CD4-positive, alpha-beta T cell treated with Interleukin-4 for 4 hours (primary cell): ENCODE data around the gene S100A2.
"Not testable (repeated sequence)": the region's sequence is repeated elsewhere in the genome, so short reads cannot be mapped to it uniquely, and the experiment has no call there.

Source experiments
- DNase-seq: peaks from one replicate; pipeline ENCODE4 v3.0.0-alpha.2; 2020

S100A2 gene

DNA sequence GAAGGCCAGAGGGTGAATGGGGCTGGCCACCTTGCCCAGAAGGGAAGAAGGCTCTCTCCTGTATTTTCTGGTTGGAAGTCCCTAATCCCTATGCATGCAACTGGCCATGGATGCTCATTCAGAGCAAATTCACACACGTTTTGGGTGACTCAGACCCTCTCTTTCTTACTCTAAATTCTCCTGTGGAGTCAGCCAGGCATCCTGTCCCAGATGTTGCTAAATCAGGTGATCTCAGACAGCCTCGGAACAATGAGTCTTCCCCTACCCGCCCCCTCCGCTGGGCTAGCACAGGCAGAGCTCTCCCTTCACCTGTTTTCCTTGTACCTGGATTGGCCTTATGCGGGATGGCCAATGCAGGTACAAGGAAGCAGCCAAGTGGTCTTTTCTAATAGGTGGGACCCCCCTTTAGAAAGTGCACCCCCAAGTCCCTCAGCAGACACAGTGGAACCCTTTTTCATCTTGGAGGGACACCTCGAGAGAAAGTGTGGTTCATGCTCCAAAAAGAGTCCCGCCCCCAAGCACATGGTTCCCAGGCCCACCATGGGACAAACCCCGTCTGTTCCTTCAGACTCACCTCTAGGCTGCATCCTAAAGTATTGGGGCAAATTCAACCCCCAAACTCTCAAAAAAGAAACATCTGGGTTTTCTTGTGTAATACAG, 38.5 kb downstream of the S100A2 start:
- DNase-seq, result no peak

DNA sequence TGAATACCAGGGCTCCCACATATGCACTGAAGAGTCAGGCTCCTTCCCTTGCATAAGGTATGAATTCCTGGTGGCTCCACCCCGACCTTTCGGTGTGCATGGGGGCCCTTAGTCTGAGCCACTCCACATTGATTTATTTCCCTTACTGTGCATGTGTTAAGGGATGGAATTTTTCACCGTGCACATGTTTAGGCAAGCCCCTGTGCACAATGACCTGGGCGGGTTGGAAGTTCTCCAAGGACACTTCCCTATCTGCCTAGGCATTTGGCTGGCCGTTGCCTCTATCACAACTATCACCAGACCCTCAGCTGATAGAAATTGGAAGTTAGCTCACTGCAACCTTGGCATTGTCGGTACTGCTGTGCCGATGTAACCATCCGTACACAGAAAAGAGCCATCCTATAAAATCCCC, 39.5 kb downstream of the S100A2 start:
- DNase-seq, result no peak

DNA sequence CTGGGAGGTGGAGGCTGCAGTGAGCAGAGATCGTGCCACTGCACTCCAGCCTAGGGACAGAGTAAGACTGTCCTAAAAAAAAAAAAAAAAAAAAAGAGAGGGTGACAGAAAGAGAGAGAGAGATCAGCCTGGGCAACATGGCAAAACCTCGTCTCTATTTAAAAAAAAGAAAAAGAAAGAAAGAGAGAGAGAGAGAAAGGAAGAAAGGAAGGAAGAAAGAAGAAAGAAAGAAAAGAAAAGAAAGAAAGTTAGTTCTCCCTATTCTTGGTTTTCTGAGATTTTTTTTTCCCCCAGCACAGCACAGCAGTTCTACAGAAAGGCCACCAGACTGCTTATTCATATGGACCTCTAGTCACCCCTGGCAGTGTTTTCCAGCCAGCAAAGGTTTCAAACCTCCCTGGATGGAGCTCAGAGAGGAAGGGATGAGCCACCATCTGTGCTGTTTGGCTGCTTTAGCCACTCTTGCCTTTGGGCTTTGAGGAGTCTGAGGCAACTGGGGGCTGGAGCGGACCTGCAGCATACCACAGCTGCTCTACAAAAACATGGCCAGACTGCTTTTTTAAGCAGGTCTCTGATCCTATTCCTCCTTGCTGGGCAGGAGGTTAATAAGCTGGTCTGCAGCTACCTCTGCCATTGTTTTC, 40.4 kb downstream of the S100A2 start:
- DNase-seq, result no peak

DNA sequence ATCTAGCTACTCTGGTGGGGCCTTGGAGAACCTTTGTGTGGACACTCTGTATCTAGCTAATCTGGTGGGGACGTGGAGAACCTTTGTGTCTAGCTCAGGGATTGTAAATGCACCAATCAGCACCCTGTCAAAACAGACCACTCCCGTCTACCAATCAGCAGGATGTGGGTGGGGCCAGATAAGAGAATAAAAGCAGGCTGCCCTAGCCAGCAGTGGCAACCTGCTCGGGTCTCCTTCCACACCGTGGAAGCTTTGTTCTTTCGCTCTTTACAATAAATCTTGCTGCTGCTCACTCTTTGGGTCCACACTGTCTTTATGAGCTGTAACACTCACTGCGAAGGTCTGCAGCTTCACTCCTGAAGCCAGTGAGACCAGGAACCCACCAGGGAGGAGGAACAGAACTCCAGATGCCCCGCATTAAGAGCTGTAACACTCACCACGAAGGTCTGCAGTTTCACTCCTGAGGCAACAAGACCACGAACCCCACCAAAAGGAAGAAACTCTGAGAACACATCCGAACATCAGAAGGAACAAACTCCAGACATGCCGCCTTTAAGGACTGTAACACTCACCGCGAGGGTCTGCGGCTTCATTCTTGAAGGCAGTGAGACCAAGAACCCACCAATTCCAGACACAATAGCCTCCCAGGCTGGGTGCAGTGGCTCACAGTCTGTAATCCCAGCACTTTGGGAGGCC, 43.1 kb downstream of the S100A2 start:
- DNase-seq, result not testable (repeated sequence)

DNA sequence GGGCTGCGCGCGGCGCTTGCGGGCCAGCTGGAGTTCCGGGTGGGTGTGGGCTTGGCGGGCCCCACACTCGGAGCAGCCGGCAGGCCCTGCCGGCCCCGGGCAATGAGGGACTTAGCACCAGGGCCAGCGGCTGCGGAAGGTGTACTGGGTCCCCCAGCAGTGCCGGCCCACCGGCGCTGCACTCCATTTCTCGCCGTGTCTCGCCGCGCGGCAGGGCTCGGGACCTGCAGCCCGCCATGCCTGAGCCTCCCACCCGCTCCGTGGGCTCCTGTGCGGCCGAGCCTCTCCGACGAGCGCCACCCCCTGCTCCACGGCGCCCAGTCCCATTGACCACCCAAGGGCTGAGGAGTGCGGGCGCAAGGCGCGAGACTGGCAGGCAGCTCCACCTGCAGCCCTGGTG, 43.8 kb downstream of the S100A2 start:
- not testable (repeated sequence) for DNase-seq

DNA sequence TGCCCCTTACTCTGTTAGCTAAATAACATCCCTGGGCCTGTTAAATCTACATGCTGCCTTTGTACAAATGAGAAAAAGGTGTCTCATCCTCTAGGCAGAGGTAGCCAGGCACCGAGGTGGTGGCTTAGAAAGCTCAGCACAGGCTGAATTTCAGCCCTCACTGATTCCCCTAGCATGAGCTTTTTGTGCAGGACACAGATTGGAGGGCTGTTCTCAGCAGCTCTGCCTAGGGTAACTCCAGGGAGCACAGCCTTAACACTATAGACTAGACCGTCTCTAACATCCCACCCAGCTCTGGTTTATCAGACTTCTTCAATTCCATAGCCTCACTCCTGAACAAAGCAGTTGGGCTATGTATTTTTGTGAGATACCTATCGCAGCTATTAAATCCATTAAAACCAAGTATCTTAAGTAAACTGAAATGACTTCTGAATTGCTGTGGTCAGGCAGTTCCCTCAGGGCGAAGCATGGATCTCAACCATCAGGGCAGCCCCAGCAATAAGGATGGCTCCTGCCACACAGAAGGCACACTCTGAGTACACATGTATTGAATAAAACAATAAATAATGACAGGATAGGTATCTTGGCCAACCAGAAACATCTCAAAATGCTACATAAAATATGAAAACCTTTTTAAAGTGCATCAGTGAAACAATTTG, 44.7 kb downstream of the S100A2 start:
- DNase-seq, result no peak

DNA sequence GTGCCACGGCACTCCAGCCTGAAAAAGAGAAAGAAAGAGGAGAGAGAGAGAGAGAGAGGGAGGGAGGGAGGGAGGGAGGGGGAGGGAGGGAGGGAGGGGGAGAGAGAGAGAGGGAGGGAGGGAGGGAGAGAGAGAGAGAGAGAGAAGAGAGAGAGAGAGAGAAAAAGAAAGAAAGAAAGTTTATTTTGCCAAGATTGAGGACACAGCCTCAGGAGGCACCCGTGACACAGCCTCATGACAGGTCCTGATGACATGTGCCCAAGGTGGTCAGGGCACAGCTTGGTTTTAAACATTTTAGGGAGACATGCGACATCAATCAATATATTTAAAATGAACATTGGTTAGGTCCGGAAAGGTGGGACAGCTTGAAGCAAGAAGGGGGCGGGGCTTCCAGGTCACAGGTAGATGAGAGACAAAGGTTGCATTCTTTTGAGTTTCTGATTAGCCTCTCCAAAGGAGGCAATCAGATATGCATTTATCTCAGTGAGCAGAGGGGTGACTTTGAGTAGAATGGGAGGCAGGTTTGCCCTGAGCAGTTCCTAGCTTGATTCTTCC, 45.4 kb downstream of the S100A2 start:
- not testable (repeated sequence) for DNase-seq

DNA sequence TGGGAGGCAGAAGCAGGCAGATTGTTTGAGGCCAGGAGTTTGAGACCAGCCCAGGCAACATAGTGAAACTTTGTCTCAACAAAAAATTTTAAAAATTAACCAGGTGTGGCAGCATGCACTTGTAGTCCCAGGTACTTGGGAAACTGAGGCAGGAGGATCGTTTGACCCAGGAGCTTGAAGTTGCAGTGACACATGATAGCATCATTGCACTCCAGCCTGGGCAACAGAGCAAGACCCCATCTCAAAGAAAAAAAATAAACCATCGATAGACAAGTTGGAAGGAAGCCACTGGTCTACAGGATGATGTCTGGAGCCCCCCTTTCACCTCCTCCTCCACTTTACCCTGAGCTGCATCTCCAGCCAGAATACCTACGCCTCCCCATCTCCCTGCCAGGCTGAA, 46.4 kb downstream of the S100A2 start:
- DNase-seq, result no peak

DNA sequence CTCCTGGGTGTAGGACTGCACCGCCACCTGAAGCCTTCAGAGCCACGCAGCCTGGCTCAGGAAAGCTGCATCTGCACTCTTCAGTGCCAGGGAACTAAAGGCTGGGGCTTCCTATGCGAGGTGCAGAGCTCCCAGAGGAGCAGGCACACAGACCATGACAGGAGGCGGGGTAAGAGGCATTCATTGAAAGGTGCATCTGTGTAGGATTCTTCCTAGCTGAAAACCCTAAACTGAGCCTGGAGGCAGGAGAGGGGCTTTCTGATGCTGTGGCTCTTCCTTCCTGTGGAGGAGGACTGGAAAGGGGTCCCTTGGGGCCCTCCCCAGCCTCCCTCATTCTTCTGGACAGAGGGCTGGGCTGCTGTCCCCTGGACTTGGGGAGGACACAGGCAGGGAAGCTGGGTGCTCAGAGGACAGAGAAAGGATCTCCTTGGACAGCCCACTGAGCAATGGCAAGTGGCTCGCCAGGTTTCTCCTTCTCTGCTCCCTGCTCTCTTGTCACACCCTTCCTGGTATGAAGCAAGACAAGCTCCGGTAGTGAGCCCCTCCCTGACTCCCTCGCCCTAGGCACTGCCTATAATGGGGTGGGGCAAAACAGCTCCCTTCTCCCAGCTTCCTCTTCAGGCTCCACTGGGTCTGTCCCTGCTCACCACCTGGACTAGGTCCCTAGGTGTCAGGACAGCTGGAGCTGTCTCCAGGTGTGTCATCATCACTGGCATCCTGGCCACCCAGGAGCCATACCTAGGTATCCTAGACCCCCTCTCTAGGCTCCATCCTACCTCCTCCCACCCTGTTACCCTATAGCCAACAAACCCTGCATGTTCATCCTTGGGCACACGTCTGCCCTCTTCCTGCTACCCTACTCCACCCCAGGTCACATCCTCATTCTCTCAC, 49.9 kb downstream of the S100A2 start:
- DNase-seq, result no peak

DNA sequence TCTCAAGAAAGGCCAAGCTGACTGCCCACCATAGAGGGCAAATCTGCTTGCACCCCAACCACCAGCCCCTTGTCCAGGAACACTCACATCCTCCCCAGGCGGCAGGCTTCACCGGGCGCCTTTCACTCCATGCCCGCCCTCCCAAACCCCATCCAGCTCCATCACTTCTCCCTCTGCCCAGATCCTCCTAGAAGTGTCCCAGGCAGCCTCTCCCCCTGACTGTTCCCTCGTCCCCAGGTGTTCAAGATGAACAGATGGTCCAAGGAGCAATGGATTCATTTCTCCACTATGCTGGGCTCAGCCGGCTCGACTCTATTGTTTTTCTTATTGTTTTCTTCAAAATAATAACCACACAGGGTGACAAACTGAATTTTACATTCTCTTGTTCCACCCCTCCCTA, 52.0 kb downstream of the S100A2 start:
- no peak for DNase-seq

DNA sequence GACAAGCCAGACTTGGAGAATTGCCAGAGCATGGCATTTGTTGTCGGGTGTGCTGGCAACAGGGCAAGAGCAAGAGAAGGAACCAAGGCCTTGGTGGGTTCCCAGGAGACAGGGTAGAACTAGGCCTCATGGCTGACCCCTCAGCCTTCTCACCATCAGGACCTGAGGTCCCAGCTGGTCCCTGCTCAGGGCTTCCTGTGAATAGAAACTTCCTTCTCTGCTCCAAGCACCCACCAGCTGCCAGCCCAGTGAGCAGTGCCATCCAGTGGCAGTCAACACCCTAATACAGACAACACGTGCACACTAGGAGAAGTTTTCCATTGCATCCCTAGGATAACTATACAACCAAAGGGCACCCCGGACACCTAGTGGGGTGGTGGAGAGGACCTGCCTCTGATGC, 52.6 kb downstream of the S100A2 start:
- DNase-seq, result no peak
